HEK293 (cell line): ENCODE results near the gene NBPF15.
"Not testable (repeated sequence)": the region's sequence is repeated elsewhere in the genome, so short reads cannot be mapped to it uniquely, and the experiment has no call there.

ENCODE experiments used
- CTCF ChIA-PET: fragments of 350-600 bp; formaldehyde crosslinking; extraction: SDS; loops from one replicate; lab custom pipeline; 2021; ENCODE audit warnings: antibody characterized with exemption; lab: Yijun Ruan, JAX
- POLR2A ChIA-PET: fragments of 300-600 bp; formaldehyde crosslinking; extraction: SDS; loops from one replicate; lab custom pipeline; 2020; ENCODE audit warnings: antibody characterized with exemption, inconsistent platforms; lab: Yijun Ruan, JAX
- H3K27ac ChIP-seq: fragments of 200-500 bp; sonication (Bioruptor generic); 2 replicates; pipeline ENCODE4 v1.5.1; 2014; ENCODE audit warnings: low read depth, low read length, control low read depth, inconsistent platforms; ENCODE audit errors: extremely low read depth
- H3K36me3 ChIP-seq, 2 experiments: fragments of 200-500 bp in 1 of 2; sonication (Bioruptor generic) in 1 of 2; 1 replicate in 1 of 2; 2 replicates in 1 of 2; pipeline ENCODE4 v1.5.1; 2014 to 2017; ENCODE audit warnings: inconsistent platforms in 2 of 2, low read length in 2 of 2; ENCODE audit not compliant: control insufficient read depth in 2 of 2, insufficient read depth in 1 of 2
- H3K4me1 ChIP-seq: fragments of 200-500 bp; sonication (Bioruptor generic); 2 replicates; pipeline ENCODE4 v1.5.1; 2014; ENCODE audit warnings: mild to moderate bottlenecking, low read length, inconsistent platforms; ENCODE audit not compliant: control insufficient read depth, insufficient read depth
- H3K4me3 ChIP-seq: 2 replicates; pipeline ENCODE4 v1.5.1; 2011; ENCODE audit warnings: low read depth, mild to moderate bottlenecking, control low read depth, low read length, moderate library complexity
- H3K9me3 ChIP-seq: fragments of 200-500 bp; sonication (Bioruptor generic); 2 replicates; pipeline ENCODE4 v1.5.1; 2014; ENCODE audit warnings: low read depth, low read length, inconsistent platforms; ENCODE audit not compliant: control insufficient read depth, insufficient read depth
- GLIS1 ChIP-seq: fragments of 450-650 bp; formaldehyde crosslinking; IDR thresholded peaks from 2 replicates; pipeline ENCODE4 v1.5.1; 2016; ENCODE audit warnings: missing biosample characterization, missing genetic modification characterization
- KLF16 ChIP-seq: fragments of 450-650 bp; formaldehyde crosslinking; IDR thresholded peaks from 2 replicates; pipeline ENCODE4 v1.5.1; 2017; ENCODE audit warnings: missing biosample characterization, missing genetic modification characterization
- KLF7 ChIP-seq: fragments of 450-650 bp; formaldehyde crosslinking; IDR thresholded peaks from 2 replicates; pipeline ENCODE4 v1.5.1; 2016; ENCODE audit warnings: missing biosample characterization, missing genetic modification characterization, borderline replicate concordance
- KLF8 ChIP-seq: fragments of 450-650 bp; formaldehyde crosslinking; IDR thresholded peaks from 2 replicates; pipeline ENCODE4 v1.5.1; 2016; ENCODE audit warnings: missing biosample characterization, missing genetic modification characterization
- MZF1 ChIP-seq: fragments of 450-650 bp; formaldehyde crosslinking; IDR thresholded peaks from 2 replicates; pipeline ENCODE4 v1.5.1; 2017; ENCODE audit warnings: missing biosample characterization, missing genetic modification characterization, borderline replicate concordance
- PRDM1 ChIP-seq: fragments of 450-650 bp; formaldehyde crosslinking; IDR thresholded peaks from 2 replicates; pipeline ENCODE4; 2016; ENCODE audit warnings: missing biosample characterization, missing genetic modification characterization
- SP2 ChIP-seq: fragments of 450-650 bp; formaldehyde crosslinking; IDR thresholded peaks from 2 replicates; pipeline ENCODE4 v1.5.1; 2016; ENCODE audit warnings: missing biosample characterization, missing genetic modification characterization
- YY1 ChIP-seq: fragments of 450-650 bp; formaldehyde crosslinking; IDR thresholded peaks from 2 replicates; pipeline ENCODE4 v1.5.1; 2018; ENCODE audit warnings: missing biosample characterization, missing genetic modification characterization
- ZBTB20 ChIP-seq: fragments of 450-650 bp; formaldehyde crosslinking; IDR thresholded peaks from 2 replicates; pipeline ENCODE4 v1.5.1; 2016; ENCODE audit warnings: missing biosample characterization, missing genetic modification characterization
- ZNF10 ChIP-seq: fragments of 450-650 bp; formaldehyde crosslinking; IDR thresholded peaks from 2 replicates; pipeline ENCODE4 v1.5.1; 2017; ENCODE audit warnings: missing biosample characterization, missing genetic modification characterization
- ZNF335 ChIP-seq: fragments of 450-650 bp; formaldehyde crosslinking; conservative IDR thresholded peaks from 2 replicates; pipeline ENCODE4 v1.5.1; 2016; ENCODE audit warnings: missing biosample characterization, missing genetic modification characterization
- ZNF394 ChIP-seq: fragments of 450-650 bp; formaldehyde crosslinking; IDR thresholded peaks from 2 replicates; pipeline ENCODE4 v1.5.1; 2016; ENCODE audit warnings: missing biosample characterization, missing genetic modification characterization, mild to moderate bottlenecking, moderate library complexity, borderline replicate concordance
- ZNF423 ChIP-seq: fragments of 450-650 bp; formaldehyde crosslinking; IDR thresholded peaks from 2 replicates; pipeline ENCODE4 v1.5.1; 2016; ENCODE audit warnings: missing biosample characterization, missing genetic modification characterization
- ZNF501 ChIP-seq: fragments of 450-650 bp; formaldehyde crosslinking; IDR thresholded peaks from 2 replicates; pipeline ENCODE4 v1.5.1; 2016; ENCODE audit warnings: missing biosample characterization, missing genetic modification characterization
- ZNF558 ChIP-seq: fragments of 450-650 bp; formaldehyde crosslinking; IDR thresholded peaks from 2 replicates; pipeline ENCODE4 v1.5.1; 2016; ENCODE audit warnings: missing biosample characterization, missing genetic modification characterization
- ZNF596 ChIP-seq: fragments of 450-650 bp; IDR thresholded peaks from 2 replicates; pipeline ENCODE4 v1.5.0; 2018; ENCODE audit warnings: missing biosample characterization, mild to moderate bottlenecking, missing genetic modification characterization, moderate library complexity
- ZNF610 ChIP-seq: fragments of 450-650 bp; formaldehyde crosslinking; IDR thresholded peaks from 2 replicates; pipeline ENCODE4 v1.5.1; 2016; ENCODE audit warnings: missing biosample characterization, missing genetic modification characterization, borderline replicate concordance
- ZNF629 ChIP-seq: fragments of 450-650 bp; formaldehyde crosslinking; IDR thresholded peaks from 2 replicates; pipeline ENCODE4 v1.5.1; 2017; ENCODE audit warnings: missing biosample characterization, missing genetic modification characterization
- ZNF639 ChIP-seq: fragments of 450-650 bp; formaldehyde crosslinking; IDR thresholded peaks from 2 replicates; pipeline ENCODE4 v1.5.1; 2016; ENCODE audit warnings: missing biosample characterization, missing genetic modification characterization
- ZNF768 ChIP-seq: fragments of 450-650 bp; formaldehyde crosslinking; IDR thresholded peaks from 2 replicates; pipeline ENCODE4 v1.5.1; 2018; ENCODE audit warnings: missing biosample characterization, mild to moderate bottlenecking, missing genetic modification characterization
- ZNF777 ChIP-seq: fragments of 450-650 bp; formaldehyde crosslinking; IDR thresholded peaks from 2 replicates; pipeline ENCODE4 v1.5.1; 2017; ENCODE audit warnings: missing biosample characterization, missing genetic modification characterization, borderline replicate concordance
- ZNF792 ChIP-seq: fragments of 450-650 bp; formaldehyde crosslinking; IDR thresholded peaks from 2 replicates; pipeline ENCODE4 v1.5.1; 2016; ENCODE audit warnings: missing biosample characterization, missing genetic modification characterization
- ZSCAN23 ChIP-seq: fragments of 450-650 bp; formaldehyde crosslinking; IDR thresholded peaks from 2 replicates; pipeline ENCODE4 v1.5.1; 2016; ENCODE audit warnings: missing biosample characterization, missing genetic modification characterization
- TF ChIP-seq, protein P1 (sequence below): fragments of 450-650 bp; formaldehyde crosslinking; IDR thresholded peaks from 2 replicates; pipeline ENCODE4 v1.5.1; 2017; ENCODE audit warnings: missing biosample characterization, mild to moderate bottlenecking, missing genetic modification characterization, moderate library complexity

The NBPF15 gene

DNA sequence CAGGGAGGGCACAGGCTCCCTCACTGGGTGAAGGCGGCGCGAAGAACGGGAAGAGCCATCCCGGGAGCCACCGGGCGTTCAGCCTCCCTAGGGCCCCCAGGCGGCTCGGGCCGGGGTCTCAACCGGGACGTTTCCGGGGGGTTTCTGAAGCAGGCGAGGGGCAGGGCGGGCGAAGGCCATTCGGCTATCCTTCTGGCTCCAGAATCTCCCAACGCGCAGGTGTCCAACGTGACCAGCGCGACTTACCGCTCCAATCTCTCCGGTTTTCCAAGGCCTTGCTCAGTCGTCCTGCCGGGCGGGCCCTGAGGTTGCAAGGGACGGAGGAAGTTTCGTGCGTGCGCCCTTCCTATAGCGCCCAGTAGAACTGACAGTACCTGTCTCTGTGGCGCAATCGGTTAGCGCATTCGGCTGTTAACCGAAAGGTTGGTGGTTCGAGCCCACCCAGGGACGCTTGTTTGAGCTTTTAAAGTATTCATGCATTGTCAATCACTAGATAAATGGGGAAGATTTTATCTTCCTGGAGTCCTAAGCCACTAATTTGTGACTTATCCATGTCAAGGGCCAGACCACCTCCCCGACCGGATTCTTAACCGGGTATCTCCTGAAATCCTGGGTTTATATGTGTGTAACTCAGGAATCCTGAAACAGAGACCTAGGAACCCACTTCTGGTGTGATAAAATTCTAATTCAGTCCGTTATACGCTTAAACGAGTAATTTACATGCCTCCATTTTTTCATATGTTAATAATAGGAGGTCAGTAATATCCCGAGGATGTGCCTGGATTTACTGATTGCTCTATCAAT, 42.4 kb downstream of the NBPF15 start (continued):
- TF ChIP-seq YY1 (tag by site-specific recombination): peak; percentile 36; the same call in 1 of the 2 replicates
- peak; percentile 62; the same call in 1 of the 2 replicates for TF ChIP-seq ZNF639 (tag by site-specific recombination)
- TF ChIP-seq ZBTB20 (tag by site-specific recombination): peak; percentile 84; the same call in 1 of the 2 replicates
- peak; percentile 73 for TF ChIP-seq ZNF335 (tag by site-specific recombination)
- TF ChIP-seq GLIS1: peak; percentile 19; the same call in 1 of the 2 replicates
- TF ChIP-seq SP2: peak; percentile 54
- TF ChIP-seq ZNF558 (tag by site-specific recombination): 0 out of 2 replicates have a peak, but pooled peaks have one; percentile 18

GRCh38 chr1:144413404-144414118, 47.9 kb downstream of the NBPF15 start:
- H3K27ac ChIP-seq: peak overlapping the region; percentile 84; the same call in 1 of the 2 replicates
- CTCF ChIA-PET, H3K4me1 ChIP-seq, POLR2A ChIA-PET, H3K36me3 ChIP-seq, H3K9me3 ChIP-seq: not testable (repeated sequence)
- H3K4me3 ChIP-seq: peak overlapping the region; percentile 35

- POLR2A ChIA-PET: interaction anchor here (0.6 to 1.3 kb wide), 5 partner anchors 133 to 1637 kb away, joined by 3 to 12 read pairs (median 4); no protein-coding TSS in a partner anchor
- H3K27ac ChIP-seq: peak overlapping the region; percentile 84
- peak; percentile 85 for TF ChIP-seq YY1 (tag by site-specific recombination)
- peak; percentile 91 for TF ChIP-seq PRDM1 (tag by site-specific recombination)
- peak; percentile 64; the same call in 1 of the 2 replicates for TF ChIP-seq ZNF792
- peak; percentile 64; the same call in 1 of the 2 replicates for TF ChIP-seq ZNF768 (tag by site-specific recombination)
- TF ChIP-seq ZNF777: 0 out of 2 replicates have a peak, but pooled peaks have one; percentile 18
- TF ChIP-seq, protein P1, sequence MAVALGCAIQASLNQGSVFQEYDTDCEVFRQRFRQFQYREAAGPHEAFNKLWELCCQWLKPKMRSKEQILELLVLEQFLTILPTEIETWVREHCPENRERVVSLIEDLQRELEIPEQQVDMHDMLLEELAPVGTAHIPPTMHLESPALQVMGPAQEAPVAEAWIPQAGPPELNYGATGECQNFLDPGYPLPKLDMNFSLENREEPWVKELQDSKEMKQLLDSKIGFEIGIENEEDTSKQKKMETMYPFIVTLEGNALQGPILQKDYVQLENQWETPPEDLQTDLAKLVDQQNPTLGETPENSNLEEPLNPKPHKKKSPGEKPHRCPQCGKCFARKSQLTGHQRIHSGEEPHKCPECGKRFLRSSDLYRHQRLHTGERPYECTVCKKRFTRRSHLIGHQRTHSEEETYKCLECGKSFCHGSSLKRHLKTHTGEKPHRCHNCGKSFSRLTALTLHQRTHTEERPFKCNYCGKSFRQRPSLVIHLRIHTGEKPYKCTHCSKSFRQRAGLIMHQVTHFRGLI: peak; percentile 48; the same call in 1 of the 2 replicates
- peak; percentile 93 for TF ChIP-seq MZF1 (tag by site-specific recombination)
- 0 out of 2 replicates have a peak, but pooled peaks have one; percentile 41 for TF ChIP-seq ZNF610
- peak; percentile 88; the same call in 1 of the 2 replicates for TF ChIP-seq KLF7 (tag by site-specific recombination)
- TF ChIP-seq ZSCAN23 (tag by site-specific recombination): peak; percentile 86
- TF ChIP-seq ZNF10: peak; percentile 52; the same call in 1 of the 2 replicates
- 0 out of 2 replicates have a peak, but pooled peaks have one; percentile 52 for TF ChIP-seq ZNF596 (tag by site-specific recombination)
- TF ChIP-seq ZNF394 (tag by site-specific recombination): peak; percentile 90
- peak; percentile 55 for TF ChIP-seq ZNF558 (tag by site-specific recombination)
- TF ChIP-seq ZNF423 (tag by site-specific recombination): peak; percentile 74
- peak; percentile 84 for TF ChIP-seq ZNF501 (tag by site-specific recombination)
- peak; percentile 87 for TF ChIP-seq KLF8 (tag by site-specific recombination)
- TF ChIP-seq ZNF629: peak; percentile 88
- peak; percentile 72; the same call in 1 of the 2 replicates for TF ChIP-seq KLF16
These were observed 48.7 kb downstream of the NBPF15 start for GRCh38 chr1:144412491-144413403.

More at GRCh38 chr1:144412491-144413403, 48.7 kb downstream of the NBPF15 start:
- CTCF ChIA-PET, H3K9me3 ChIP-seq, H3K36me3 ChIP-seq, H3K4me1 ChIP-seq: not testable (repeated sequence)
- H3K4me3 ChIP-seq: peak overlapping the region; percentile 35
